ENCODE measurements around the gene FYN.
"Not testable (repeated sequence)": the region's sequence is repeated elsewhere in the genome, so short reads cannot be mapped to it uniquely, and the experiment has no call there.

The FYN gene

GRCh38 chr6:111680811-111681609 lies 192.2 kb downstream of the FYN start:
- not testable (repeated sequence) for DNase-seq (ENCODE audit: low read depth)

DNA sequence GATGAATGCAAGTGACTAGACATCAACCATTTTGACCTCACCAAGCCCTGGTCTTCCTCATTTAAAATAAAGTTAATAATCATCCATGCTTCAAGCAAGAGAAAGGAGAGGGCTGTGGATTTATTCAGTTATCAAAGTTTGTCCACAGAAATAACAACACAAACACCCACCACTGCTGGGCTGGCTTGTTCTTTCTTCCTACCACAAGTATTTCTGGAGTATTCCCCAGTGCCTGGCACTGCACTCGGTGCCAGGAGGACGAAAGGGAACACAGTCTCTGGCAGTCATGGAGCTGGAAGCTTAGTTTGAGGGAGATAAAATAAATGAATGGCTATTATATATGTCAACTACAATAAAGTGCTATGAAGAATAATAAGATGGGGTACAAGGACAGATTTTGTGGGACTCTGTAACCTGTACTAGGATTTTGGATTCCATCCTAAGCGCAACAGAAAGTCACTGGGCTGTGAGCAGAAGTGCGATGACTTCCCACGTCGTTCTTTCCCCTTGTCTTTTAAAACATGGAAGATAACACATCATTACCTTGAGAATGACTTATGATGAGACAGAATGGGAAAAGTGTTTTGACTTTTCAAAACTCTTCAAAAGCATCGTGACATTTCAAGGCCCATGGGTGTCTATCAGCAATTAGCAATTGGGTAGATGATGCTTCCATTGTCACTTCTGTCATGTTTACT lies 193.1 kb downstream of the FYN start:
- DNase-seq (ENCODE audit: low read depth), result no peak

DNA sequence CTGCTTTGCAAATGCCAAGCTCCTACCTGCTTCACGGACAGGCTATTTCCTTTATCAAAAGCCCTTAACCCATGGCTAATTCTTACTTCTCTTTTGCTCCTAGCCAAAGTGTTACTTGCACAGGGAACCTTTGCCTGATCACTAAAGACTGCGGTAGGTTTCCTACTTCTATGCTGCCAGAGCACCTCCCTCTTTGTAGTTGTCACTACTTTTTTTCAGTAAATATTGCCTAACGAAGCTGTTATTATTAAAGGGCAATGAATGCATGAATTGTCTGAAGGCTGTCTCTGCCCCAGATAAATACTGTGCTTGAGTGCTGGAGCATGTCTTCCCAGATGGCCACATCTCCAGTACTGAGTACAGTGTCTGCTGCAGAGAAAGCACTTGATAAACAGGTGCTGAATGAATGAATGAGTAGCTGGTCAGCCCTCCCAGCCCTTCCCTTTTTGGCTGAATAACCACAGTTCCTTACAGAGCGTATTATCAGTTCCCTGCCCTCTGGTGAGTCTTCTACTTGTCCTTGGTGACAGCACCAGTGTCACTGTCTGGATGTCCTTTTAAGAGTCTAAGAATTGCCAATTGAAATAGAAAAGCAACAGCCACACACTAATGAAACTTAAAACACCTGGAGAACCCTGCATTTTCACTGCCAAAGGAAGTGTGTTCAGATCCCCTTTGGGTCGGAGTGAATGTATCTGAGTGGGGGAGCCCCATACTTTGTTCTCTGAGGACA lies 194.0 kb downstream of the FYN start:
- DNase-seq (ENCODE audit: low read depth), result no peak

DNA sequence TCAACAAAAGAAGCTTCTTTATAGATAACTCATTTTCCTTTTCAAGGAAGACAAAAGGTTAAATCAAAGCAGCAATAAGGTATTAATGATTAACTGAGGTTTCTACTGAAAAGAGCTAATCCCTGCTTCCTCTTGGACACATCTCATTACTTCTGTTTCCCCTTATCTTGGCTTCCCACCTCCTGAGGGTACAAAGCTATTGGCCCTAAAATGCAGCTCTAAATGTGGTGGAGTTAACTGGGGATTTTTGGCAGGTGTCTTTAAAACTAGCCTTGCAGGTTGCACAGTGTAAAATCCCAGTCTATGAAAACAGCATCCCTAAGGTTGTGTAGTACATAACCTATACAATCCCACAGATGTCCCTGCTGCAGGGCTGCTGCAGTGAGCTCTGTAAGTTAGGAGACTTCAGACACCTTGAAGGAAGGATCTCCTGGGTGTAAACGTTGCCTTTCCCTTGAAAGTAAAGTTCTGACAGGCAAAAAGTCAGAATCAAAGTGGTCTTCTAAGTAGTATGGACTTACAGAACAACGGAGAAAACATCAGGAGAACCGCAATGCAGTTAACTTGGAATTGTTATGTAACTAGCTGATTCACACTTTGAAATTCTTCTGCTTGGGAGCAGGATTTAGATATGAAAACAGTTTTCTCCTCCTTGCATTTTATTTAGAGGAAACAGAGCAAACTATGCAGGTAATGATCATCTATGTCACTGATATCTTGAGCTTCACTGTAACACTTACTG lies 195.8 kb downstream of the FYN start:
- no peak for DNase-seq (ENCODE audit: low read depth)

- DNase-seq (ENCODE audit: low read depth), result no peak
Observed at GRCh38 chr6:111676383-111676782, 196.9 kb downstream of the FYN start.

GRCh38 chr6:111674883-111675282 lies 198.4 kb downstream of the FYN start:
- no peak for DNase-seq (ENCODE audit: low read depth)

GRCh38 chr6:111674413-111674812 lies 198.8 kb downstream of the FYN start:
- no peak for DNase-seq (ENCODE audit: low read depth)

- DNase-seq (ENCODE audit: low read depth), result no peak
Observed at GRCh38 chr6:111673937-111674336, 199.3 kb downstream of the FYN start.

DNA sequence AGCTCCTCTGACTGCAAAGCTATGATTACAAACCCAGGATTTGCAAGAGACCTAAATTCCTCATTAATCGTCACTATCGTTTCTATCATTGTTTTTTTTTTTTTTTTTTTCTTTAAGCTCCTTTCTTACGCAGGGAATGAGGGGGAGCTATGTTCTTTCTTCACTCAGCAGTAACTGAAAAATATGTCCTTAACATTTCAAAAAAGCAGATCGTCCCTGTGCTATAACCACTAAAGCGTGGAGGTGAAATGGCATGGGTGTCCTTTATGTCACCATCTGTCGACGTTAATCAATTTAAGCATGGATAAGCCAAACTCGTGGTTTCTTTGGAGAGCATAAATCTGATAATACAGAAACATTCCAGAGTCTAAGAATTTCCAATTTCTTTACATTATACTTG lies 199.7 kb downstream of the FYN start:
- DNase-seq (ENCODE audit: low read depth), result no peak

GRCh38 chr6:111672761-111673450 lies 200.3 kb downstream of the FYN start:
- DNase-seq (ENCODE audit: low read depth), result no peak

DNA sequence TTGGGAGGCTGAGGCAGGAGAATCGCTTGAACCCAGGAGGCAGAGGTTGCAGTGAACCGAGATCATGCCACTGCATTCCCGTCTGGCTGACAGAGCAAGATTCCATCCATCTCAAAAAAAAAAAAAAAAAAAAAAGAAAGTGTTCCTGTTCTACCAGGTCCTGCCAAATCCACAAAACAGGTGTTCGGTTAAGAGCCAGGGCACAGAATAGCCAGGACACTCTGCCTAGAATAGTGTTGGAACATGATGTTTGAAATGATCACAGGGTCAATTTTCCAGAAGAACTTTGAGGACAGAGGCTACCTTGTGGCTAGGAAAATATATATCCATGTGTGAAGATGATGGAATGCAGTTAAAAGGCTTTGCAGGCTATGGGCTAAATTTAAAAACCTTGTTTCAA lies 203.9 kb downstream of the FYN start:
- DNase-seq (ENCODE audit: low read depth), result no peak

GRCh38 chr6:111668410-111668809 lies 204.8 kb downstream of the FYN start:
- no peak for DNase-seq (ENCODE audit: low read depth)

GRCh38 chr6:111667931-111668330 lies 205.3 kb downstream of the FYN start:
- no peak for DNase-seq (ENCODE audit: low read depth)

- no peak for DNase-seq (ENCODE audit: low read depth)
Observed at GRCh38 chr6:111666847-111667246, 206.4 kb downstream of the FYN start.

- DNase-seq (ENCODE audit: low read depth), result no peak
Observed at GRCh38 chr6:111664565-111665030, 208.7 kb downstream of the FYN start.

- DNase-seq (ENCODE audit: low read depth), result no peak
Observed at GRCh38 chr6:111663692-111664564, 209.3 kb downstream of the FYN start.

DNA sequence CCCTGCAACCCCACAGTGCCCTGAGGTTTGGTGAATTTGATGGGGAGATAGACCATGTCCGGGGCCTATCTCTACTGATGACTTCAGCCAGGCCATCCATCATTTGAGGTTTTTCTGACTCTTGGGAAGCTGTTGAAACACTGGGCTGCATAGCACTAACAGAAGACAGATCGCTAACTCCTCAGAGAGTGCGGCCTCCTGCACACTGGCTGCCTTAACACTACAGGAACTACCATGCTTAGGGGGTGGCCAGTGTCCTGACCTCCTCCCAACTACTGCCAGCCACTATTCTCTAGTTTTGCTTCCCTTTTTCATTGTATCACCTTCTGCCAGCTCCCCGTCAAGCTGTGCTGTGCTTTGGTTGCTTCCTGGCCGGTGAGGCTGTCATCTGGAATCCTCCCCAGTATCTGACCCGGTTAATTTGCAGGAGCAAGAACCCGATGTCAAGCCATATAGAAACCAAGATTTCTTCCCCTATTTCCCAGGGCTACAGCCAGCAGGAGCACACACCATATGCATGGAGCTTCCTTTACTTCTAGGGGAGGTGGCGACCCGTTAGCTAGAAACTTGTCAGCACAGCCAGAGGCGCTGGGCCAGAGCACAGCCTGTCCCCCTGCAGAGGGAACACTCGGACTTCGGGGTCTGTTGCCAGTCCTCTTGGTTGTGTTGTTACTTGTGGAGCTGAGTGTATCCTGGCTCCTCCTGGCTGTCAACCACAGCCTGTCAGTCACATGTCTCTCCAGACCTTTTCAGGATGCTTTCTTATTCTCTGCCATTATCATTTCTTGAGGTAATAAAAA lies 210.3 kb downstream of the FYN start:
- no peak for DNase-seq (ENCODE audit: low read depth)

GRCh38 chr6:111662072-111662793 lies 211.0 kb downstream of the FYN start:
- DNase-seq (ENCODE audit: low read depth), result no peak

- DNase-seq (ENCODE audit: low read depth), result no peak
Observed at GRCh38 chr6:111661541-111662061, 211.7 kb downstream of the FYN start.
